LNCaP clone FGC (cell line): Measurements from ENCODE around the gene CSRP1.
"Not testable (repeated sequence)": the region's sequence is repeated elsewhere in the genome, so short reads cannot be mapped to it uniquely, and the experiment has no call there.

ENCODE experiments used
- DNase-seq: peaks from one replicate; pipeline ENCODE4 v3.0.0-alpha.2; 2011; ENCODE audit warnings: low read depth
- H3K4me3 ChIP-seq: 2 replicates; pipeline ENCODE4 v1.5.1; 2011; ENCODE audit warnings: mild to moderate bottlenecking, low read depth, low read length, control low read depth
- TF ChIP-seq, protein P1 (sequence below): IDR thresholded peaks from 2 replicates; pipeline ENCODE4 v1.5.1; 2012; ENCODE audit warnings: mild to moderate bottlenecking; ENCODE audit not compliant: control insufficient read depth, insufficient read depth; ENCODE audit errors: extremely low read depth

Gene CSRP1

GRCh38 chr1:201551877-201552731 is 45.2 kb upstream of the CSRP1 start:
- H3K4me3 ChIP-seq = no peak overlapping the region
- no peak for DNase-seq
- TF ChIP-seq, protein P1, sequence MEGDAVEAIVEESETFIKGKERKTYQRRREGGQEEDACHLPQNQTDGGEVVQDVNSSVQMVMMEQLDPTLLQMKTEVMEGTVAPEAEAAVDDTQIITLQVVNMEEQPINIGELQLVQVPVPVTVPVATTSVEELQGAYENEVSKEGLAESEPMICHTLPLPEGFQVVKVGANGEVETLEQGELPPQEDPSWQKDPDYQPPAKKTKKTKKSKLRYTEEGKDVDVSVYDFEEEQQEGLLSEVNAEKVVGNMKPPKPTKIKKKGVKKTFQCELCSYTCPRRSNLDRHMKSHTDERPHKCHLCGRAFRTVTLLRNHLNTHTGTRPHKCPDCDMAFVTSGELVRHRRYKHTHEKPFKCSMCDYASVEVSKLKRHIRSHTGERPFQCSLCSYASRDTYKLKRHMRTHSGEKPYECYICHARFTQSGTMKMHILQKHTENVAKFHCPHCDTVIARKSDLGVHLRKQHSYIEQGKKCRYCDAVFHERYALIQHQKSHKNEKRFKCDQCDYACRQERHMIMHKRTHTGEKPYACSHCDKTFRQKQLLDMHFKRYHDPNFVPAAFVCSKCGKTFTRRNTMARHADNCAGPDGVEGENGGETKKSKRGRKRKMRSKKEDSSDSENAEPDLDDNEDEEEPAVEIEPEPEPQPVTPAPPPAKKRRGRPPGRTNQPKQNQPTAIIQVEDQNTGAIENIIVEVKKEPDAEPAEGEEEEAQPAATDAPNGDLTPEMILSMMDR = no peak

DNA sequence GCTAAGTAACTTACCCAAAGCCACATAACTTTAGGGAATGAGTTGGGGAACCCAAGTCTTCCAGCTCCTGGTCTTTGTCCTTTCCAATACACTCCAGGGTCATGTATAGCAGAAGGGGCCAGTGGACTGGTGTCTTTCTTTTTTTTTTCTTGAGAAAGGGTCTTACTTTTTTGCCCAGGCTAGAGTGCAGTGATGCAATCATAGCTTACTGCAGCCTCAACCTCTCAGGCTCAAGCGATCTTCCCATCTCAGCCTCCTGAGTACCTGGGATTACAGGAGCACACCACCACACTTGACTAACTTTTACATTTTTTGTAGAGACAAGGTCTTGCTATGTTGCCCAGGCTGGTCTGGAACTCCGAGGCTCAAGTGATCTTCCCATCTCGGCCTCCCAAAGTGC is 44.2 kb upstream of the CSRP1 start:
- DNase-seq = no peak
- no peak overlapping the region for H3K4me3 ChIP-seq
- TF ChIP-seq, protein P1 = no peak

DNA sequence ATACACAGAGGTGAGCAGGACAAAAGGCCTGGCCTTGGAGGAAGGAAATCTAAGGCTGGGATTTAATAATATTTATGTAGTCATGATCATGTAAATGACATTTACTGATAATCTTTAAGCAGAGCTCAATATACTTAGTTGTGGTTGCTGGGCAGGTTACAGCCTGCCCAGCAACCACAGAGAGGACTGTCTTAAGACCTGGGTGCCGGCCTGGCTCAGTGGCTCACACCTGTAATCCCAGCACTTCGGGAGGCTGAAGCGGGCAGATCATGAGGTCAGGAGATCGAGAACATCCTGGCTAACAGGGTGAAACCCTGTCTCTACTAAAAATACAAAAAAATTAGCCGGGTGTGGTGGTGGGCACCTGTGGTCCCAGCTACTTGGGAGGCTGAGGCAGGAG is 42.6 kb upstream of the CSRP1 start:
- not testable (repeated sequence) for DNase-seq, H3K4me3 ChIP-seq

DNA sequence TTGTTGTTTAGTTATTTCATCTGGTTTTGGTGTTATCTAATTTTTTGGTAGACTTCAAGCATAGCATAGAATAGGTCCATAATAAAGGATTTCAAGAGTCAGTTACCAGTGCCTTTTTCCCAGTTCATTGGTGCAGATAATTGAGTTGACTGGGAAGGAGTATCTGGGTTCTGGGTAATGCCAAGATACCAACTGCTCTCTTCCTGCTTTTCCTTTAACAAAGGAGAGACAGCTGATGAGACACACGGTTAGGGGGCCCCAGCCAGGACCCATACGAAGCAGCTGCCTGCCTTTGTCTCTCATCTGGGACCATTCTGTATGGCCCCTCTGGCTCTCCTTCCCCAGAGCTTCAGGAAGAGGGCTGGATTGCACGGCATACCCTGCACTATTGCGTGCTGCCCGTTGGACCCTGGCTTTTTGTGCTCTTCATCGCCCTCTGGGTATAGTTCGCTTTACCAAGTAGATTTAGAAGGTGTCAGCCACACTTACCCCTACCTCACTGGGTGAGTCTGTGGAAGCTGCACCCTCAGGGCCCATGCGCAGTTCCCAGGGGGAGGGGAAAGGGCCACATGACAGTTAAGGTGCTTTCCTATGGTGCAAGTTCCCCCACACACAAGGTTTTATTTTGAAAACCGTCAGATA is 39.0 kb upstream of the CSRP1 start:
- DNase-seq = no peak
- TF ChIP-seq, protein P1 = no peak

DNA sequence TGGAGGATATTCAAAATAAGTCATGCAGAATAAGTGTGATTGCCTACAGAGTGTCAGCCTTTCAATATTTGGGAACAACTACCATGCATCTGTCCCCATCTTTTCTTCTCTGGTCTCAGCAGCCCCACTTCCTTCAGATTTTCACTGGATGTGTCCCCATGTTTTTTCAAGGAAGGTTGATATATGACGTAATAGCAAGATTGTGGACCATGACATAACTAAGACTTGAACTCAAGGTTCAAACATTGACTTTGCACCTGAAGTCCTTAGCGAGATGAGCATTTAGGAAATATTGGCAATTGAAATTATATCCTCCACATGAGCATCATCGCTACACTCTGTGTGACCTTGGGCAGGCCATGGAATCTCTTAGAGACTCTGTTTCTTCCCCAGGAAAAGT is 37.8 kb upstream of the CSRP1 start:
- no peak for DNase-seq
- TF ChIP-seq, protein P1 = no peak
- no peak overlapping the region for H3K4me3 ChIP-seq

More for the DNA sequence above, 39.0 kb upstream of the CSRP1 start:
- no peak overlapping the region for H3K4me3 ChIP-seq

DNA sequence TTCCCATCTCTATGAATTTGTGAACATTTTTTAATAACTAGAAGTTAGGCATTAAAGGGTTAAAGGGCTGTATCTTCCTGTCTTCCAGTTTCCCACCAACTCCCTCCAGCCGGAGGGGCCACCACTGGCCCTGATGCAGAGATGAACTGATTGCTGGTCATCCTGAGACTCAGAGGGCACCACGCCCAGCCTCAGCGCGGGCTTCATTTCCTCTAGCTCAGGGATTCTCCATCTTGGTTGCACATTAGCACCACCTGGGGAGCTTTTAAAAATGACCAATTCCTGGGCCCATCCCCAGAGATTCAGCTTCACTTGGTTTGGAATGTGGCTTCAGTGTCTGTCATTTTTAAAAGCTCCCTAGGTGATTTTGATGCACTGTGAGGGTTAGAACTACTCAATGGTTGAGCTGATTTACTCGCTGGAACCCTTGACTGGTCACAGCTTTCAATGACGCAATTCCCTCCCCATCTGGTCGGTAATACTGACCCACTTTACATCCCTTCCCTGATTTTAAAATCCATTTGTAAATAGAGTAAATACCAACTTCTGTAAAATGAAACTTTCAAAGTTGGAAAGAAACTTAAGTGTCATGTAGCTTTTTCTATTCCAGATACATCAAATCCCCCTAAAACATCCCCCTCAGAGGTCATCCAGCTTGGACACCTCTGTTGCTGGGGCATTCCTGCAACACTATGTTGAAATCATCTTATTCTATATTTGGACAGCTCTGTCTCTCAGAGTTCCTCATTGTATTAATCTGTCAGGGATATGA is 37.1 kb upstream of the CSRP1 start:
- TF ChIP-seq, protein P1 = no peak
- no peak overlapping the region for H3K4me3 ChIP-seq
- DNase-seq = no peak
